Spleen (tissue), 11 donors: Measurements from ENCODE around the gene MAN1C1. TPM values are rescaled to one million over a fixed set of nuclear protein-coding genes. Genes with fewer than 3 reads are reported as not detected.

Experiments
- DNase-seq: peaks from one replicate; pipeline ENCODE4 v3.0.0-alpha.2; 2020
- H3K27ac ChIP-seq, 8 donors: fragments of 200-600 bp; sonication (generic) in 7 of 8; 1 replicate in 4 of 8; 2 replicates in 4 of 8; pipeline versions ENCODE4 v1.5.0 to v1.8.0; 2016 to 2021; ENCODE audit warnings: inconsistent platforms in 4 of 8, mild to moderate bottlenecking in 4 of 8, moderate library complexity in 1 of 8
- H3K27me3 ChIP-seq, 7 donors: fragments of 200-600 bp; sonication (generic) in 6 of 7; replicated peaks in 1 of 7; 1 replicate in 4 of 7; 2 replicates in 3 of 7; pipeline versions ENCODE4 v1.5.0 to v1.8.0; 2016 to 2021; ENCODE audit warnings: inconsistent platforms in 3 of 7, mild to moderate bottlenecking in 1 of 7
- H3K36me3 ChIP-seq, 6 donors: fragments of 200-600 bp; sonication (generic) in 5 of 6; 1 replicate in 4 of 6; 2 replicates in 2 of 6; pipeline versions ENCODE4 v1.5.0 to v1.8.0; 2016 to 2021; ENCODE audit warnings: inconsistent platforms in 2 of 6
- H3K4me1 ChIP-seq, 6 donors: fragments of 200-600 bp; sonication (generic) in 5 of 6; 1 replicate in 3 of 6; 2 replicates in 3 of 6; pipeline versions ENCODE4 v1.5.0 to v1.8.0; 2016 to 2021; ENCODE audit warnings: inconsistent platforms in 3 of 6
- H3K4me3 ChIP-seq, 8 donors: fragments of 200-600 bp; sonication (generic) in 7 of 8; 1 replicate in 4 of 8; 2 replicates in 4 of 8; pipeline versions ENCODE4 v1.5.0 to v1.8.0; 2016 to 2021; ENCODE audit warnings: inconsistent platforms in 4 of 8, mild to moderate bottlenecking in 4 of 8, moderate library complexity in 2 of 8
- H3K9me3 ChIP-seq, 8 donors: fragments of 200-600 bp; sonication (generic) in 7 of 8; 1 replicate in 4 of 8; 2 replicates in 4 of 8; pipeline versions ENCODE4 v1.5.0 to v1.8.0; 2016 to 2021; ENCODE audit warnings: inconsistent platforms in 4 of 8
- POLR2A ChIP-seq, 3 donors: fragments of 450-650 bp; IDR thresholded peaks; one replicate each; pipeline ENCODE4 v1.5.1; 2017; ENCODE audit warnings: antibody characterized with exemption in 3 of 3, mild to moderate bottlenecking in 1 of 3
- POLR2AphosphoS5 ChIP-seq, 3 donors: sonication (generic); formaldehyde crosslinking; IDR thresholded peaks; one replicate each; pipeline ENCODE4 v1.5.1; 2017; ENCODE audit warnings: antibody characterized with exemption in 3 of 3
- WGBS, 5 donors: extraction: QIAGEN DNeasy Blood & Tissue Kit in 3 of 5; methylation state at CpG; one replicate each; pipeline versions ENCODE4 v1.1.5 to v1.1.7; 2013 to 2018; 5-methylcytosine and 5-hydroxymethylcytosine counted together
- intact Hi-C: fragments of 100-400 bp; cut with DNase I; formaldehyde crosslinking; loops from one replicate; pipeline ENCODE4 v1.15.0; 2023; ENCODE audit warnings: low total_unique reads
- polyA plus RNA-seq, 3 donors: library from polyadenylated mRNA; stranded (reverse); fragments of 200-250 nt; gene quantifications; one replicate each; pipeline ENCODE4 v1.2.1, GENCODE V29; 2013
- total RNA-seq, 7 donors: library from RNA; depleted of rRNA in 3 of 7; stranded (reverse); fragments of >200 nt in 3 of 7; fragmentation: NEBNext Ultra II Directional in 4 of 7; extraction: Animal tissue kit (Norgen Biotek cat#: 25700) in 4 of 7; gene quantifications; one replicate each; pipeline versions ENCODE4 v1.1.0 to v1.2.1, GENCODE V29; 2016 to 2021
- TF ChIP-seq, protein P1 (sequence below), 11 experiments: fragments of 200-600 bp in 7 of 11; fragments of 450-650 bp in 4 of 11; sonication (generic) in 4 of 11; IDR thresholded peaks in 8 of 11; conservative IDR thresholded peaks in 3 of 11; 1 replicate in 7 of 11; 2 replicates in 4 of 11; pipeline versions ENCODE4 v1.4.0 to v1.8.0; 2016 to 2021; ENCODE audit warnings: antibody characterized with exemption in 11 of 11, inconsistent platforms in 4 of 11, mild to moderate bottlenecking in 1 of 11
- donor health status: healthy with polysubstance abuse.
- donor health status: DM: no; HTN: no; CAD: no; lungs with moderate emphysema.
- donor health status: DM: no; HTN: no; CAD: no.
- donor health status: Bipolar disorder and iron deficiency.
- donor health status: healthy.
- donor health status: DM: no; HTN: no; CAD: no.
- donor health status: DM: yes; HTN: yes; CAD: no.

The MAN1C1 gene
- total and polyA plus RNA-seq, 10 donors = 4.6 to 54.3 (median 41.1) TPM

GRCh38 chr1:25744636-25745425 lies 128.2 kb downstream of the MAN1C1 start:
- no peaks in the 10 kb centered on the region for H3K9me3 ChIP-seq
- H3K27me3 ChIP-seq = no peaks in the 10 kb centered on the region
- 90 to 95% (median 91%) methylated on average over 8 of the region's 8 CpGs for WGBS, 5 donors
- peaks cover 9 to 35% (median 17%) of the 10 kb centered on the region in 6 donors for H3K4me1 ChIP-seq
- peaks cover 0 to 9% (median 0%) of the 10 kb centered on the region in 6 donors for H3K36me3 ChIP-seq
- no peak overlapping the region for H3K4me3 ChIP-seq
- no peak for DNase-seq
- H3K27ac ChIP-seq = peak overlapping the region in 7 of 8 donors; percentile 61 to 86 (median 75)
- TF ChIP-seq POLR2AphosphoS5 (IDR thresholded peaks at IDR 0.05) (no peak), POLR2A (IDR thresholded peaks at IDR 0.05) (no peak)
- TF ChIP-seq, protein P1, sequence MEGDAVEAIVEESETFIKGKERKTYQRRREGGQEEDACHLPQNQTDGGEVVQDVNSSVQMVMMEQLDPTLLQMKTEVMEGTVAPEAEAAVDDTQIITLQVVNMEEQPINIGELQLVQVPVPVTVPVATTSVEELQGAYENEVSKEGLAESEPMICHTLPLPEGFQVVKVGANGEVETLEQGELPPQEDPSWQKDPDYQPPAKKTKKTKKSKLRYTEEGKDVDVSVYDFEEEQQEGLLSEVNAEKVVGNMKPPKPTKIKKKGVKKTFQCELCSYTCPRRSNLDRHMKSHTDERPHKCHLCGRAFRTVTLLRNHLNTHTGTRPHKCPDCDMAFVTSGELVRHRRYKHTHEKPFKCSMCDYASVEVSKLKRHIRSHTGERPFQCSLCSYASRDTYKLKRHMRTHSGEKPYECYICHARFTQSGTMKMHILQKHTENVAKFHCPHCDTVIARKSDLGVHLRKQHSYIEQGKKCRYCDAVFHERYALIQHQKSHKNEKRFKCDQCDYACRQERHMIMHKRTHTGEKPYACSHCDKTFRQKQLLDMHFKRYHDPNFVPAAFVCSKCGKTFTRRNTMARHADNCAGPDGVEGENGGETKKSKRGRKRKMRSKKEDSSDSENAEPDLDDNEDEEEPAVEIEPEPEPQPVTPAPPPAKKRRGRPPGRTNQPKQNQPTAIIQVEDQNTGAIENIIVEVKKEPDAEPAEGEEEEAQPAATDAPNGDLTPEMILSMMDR (IDR thresholded peaks at IDR 0.05 in 8 of 11, conservative IDR thresholded peaks at IDR 0.05 in 3 of 11) = no peak
- intact Hi-C loops = no loop called here

DNA sequence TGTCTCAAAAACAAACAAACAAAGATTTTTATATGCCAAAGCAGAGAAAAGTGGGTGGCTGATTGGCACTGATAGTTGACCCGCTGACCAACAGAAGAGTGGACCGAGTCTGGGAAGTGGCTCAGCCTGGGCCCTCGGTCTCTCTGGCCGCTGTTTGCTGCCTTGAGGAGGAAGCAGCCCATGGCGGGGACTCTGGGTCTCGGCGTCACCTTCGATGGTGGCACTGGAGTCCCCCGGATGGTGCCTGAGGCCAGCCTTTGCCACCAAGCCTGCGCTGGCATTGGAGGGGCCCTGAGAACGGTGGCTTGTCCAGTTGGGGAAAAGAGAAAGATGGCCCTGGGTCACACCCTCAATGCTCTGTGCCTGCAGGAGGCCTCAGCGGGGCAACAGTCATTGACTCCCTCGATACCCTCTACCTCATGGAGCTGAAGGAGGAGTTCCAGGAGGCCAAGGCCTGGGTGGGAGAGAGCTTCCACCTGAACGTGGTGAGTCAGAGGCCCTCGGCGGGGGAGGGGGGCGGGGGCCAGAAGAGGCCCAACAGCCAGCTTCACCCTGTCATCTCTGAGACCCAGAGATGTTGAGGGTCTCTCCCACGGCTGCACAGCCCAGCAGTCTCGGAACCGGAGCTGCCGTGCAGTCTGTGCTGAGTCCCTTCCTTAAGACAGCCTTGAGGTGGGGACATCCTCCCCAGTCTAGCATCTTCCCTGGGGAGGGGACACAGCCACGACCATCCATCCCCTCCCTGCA lies 129.9 kb downstream of the MAN1C1 start:
- H3K4me1 ChIP-seq = peaks cover 9 to 38% (median 17%) of the 10 kb centered on the region in 6 donors
- intact Hi-C loops = no loop called here
- no peaks in the 10 kb centered on the region for H3K9me3 ChIP-seq
- WGBS, 5 donors = 80 to 94% (median 91%) methylated on average over 16 to 22 of the region's 22 CpGs
- no peak overlapping the region for H3K27ac ChIP-seq
- H3K36me3 ChIP-seq = peaks cover 0 to 22% (median 0%) of the 10 kb centered on the region in 6 donors
- DNase-seq = no peak
- H3K27me3 ChIP-seq = no peaks in the 10 kb centered on the region
- H3K4me3 ChIP-seq = no peak overlapping the region
- TF ChIP-seq POLR2A (IDR thresholded peaks at IDR 0.05) = no peak
- TF ChIP-seq, protein P1 (IDR thresholded peaks at IDR 0.05 in 8 of 11, conservative IDR thresholded peaks at IDR 0.05 in 3 of 11) = no peak
- no peak for TF ChIP-seq POLR2AphosphoS5 (IDR thresholded peaks at IDR 0.05)

GRCh38 chr1:25747046-25747719 lies 130.6 kb downstream of the MAN1C1 start:
- no peaks in the 10 kb centered on the region for H3K9me3 ChIP-seq
- no peak overlapping the region for H3K4me3 ChIP-seq
- DNase-seq = no peak
- peaks cover 0 to 27% (median 0%) of the 10 kb centered on the region in 6 donors for H3K36me3 ChIP-seq
- peaks cover 9 to 38% (median 17%) of the 10 kb centered on the region in 6 donors for H3K4me1 ChIP-seq
- intact Hi-C loops = no loop called here
- TF ChIP-seq, protein P1 (IDR thresholded peaks at IDR 0.05 in 8 of 11, conservative IDR thresholded peaks at IDR 0.05 in 3 of 11) = no peak
- TF ChIP-seq POLR2A (IDR thresholded peaks at IDR 0.05) = no peak
- TF ChIP-seq POLR2AphosphoS5 (IDR thresholded peaks at IDR 0.05) = peak in 1 of 3 donors; percentile 17
- 72 to 90% (median 89%) methylated on average over 4 to 12 of the region's 12 CpGs for WGBS, 5 donors
- no peaks in the 10 kb centered on the region for H3K27me3 ChIP-seq
- H3K27ac ChIP-seq = no peak overlapping the region
